GM12872 (cell line): Measurements from ENCODE around the gene GPI.

ENCODE experiments used
- CTCF ChIP-seq: IDR thresholded peaks from 3 replicates; pipeline ENCODE4 v1.5.1; 2011; ENCODE audit warnings: low read depth, mild to moderate bottlenecking, low read length, moderate library complexity; ENCODE audit not compliant: insufficient read depth

The GPI gene

GRCh38 chr19:34345947-34346351 lies 19.0 kb upstream of the GPI start:
- TF ChIP-seq CTCF, result peak; percentile 87

- TF ChIP-seq CTCF, result no peak
These were observed 17.3 kb upstream of the GPI start for GRCh38 chr19:34347561-34348165.

GRCh38 chr19:34348899-34349487 lies 16.0 kb upstream of the GPI start:
- TF ChIP-seq CTCF, result no peak

GRCh38 chr19:34350161-34350561 lies 14.8 kb upstream of the GPI start:
- no peak for TF ChIP-seq CTCF

GRCh38 chr19:34351382-34351826 lies 13.6 kb upstream of the GPI start:
- TF ChIP-seq CTCF, result no peak

- TF ChIP-seq CTCF, result no peak
These were observed 11.4 kb upstream of the GPI start for GRCh38 chr19:34353546-34353945.

GRCh38 chr19:34355201-34355600 lies 9.8 kb upstream of the GPI start:
- TF ChIP-seq CTCF, result no peak
